Hepatocyte (in vitro differentiated cells): ENCODE measurements around the gene SEMA4G. TPM values are rescaled to one million over a fixed set of nuclear protein-coding genes. Genes with fewer than 3 reads are reported as not detected.

Experiments
- DNase-seq: peaks from one replicate; pipeline ENCODE4 v3.0.0-alpha.2; 2016; ENCODE audit warnings: low spot score
- H2AFZ ChIP-seq: fragments of 200-600 bp; sonication (generic); 2 replicates; pipeline ENCODE4 v1.6.0; 2016; ENCODE audit warnings: antibody characterized with exemption, mild to moderate bottlenecking
- H3K27ac ChIP-seq: fragments of 200-600 bp; sonication (generic); 2 replicates; pipeline ENCODE4 v1.5.1; 2016; ENCODE audit warnings: mild to moderate bottlenecking
- H3K27me3 ChIP-seq: fragments of 200-600 bp; sonication (generic); 2 replicates; pipeline ENCODE4 v1.6.1; 2016
- H3K36me3 ChIP-seq: fragments of 200-600 bp; sonication (generic); replicated peaks from 2 replicates; pipeline ENCODE4 v1.5.1; 2016; ENCODE audit warnings: low read depth; ENCODE audit not compliant: insufficient read depth
- H3K4me1 ChIP-seq: fragments of 200-600 bp; sonication (generic); 2 replicates; pipeline ENCODE4 v1.5.1; 2016; ENCODE audit warnings: mild to moderate bottlenecking, moderate library complexity; ENCODE audit not compliant: insufficient read depth
- H3K4me2 ChIP-seq: fragments of 200-600 bp; sonication (generic); 2 replicates; pipeline ENCODE4 v1.6.0; 2016
- H3K4me3 ChIP-seq: fragments of 200-600 bp; sonication (generic); 2 replicates; pipeline ENCODE4 v1.5.1; 2016; ENCODE audit warnings: mild to moderate bottlenecking
- H3K79me2 ChIP-seq: fragments of 200-600 bp; sonication (generic); 2 replicates; pipeline ENCODE4 v1.6.0; 2017; ENCODE audit warnings: mild to moderate bottlenecking
- H3K9me2 ChIP-seq: fragments of 200-600 bp; sonication (generic); replicated peaks from 2 replicates; pipeline ENCODE4 v1.6.0; 2017; ENCODE audit warnings: mild to moderate bottlenecking; ENCODE audit not compliant: insufficient read depth
- H3K9me3 ChIP-seq: fragments of 200-600 bp; sonication (generic); 2 replicates; pipeline ENCODE4 v1.5.1; 2016; ENCODE audit warnings: low read depth, mild to moderate bottlenecking
- H4K20me1 ChIP-seq: fragments of 200-600 bp; sonication (generic); 2 replicates; pipeline ENCODE4 v1.6.0; 2016; ENCODE audit warnings: mild to moderate bottlenecking; ENCODE audit not compliant: insufficient read depth, poor library complexity, severe bottlenecking
- CTCF ChIP-seq: fragments of 200-600 bp; sonication (generic); IDR thresholded peaks from 2 replicates; pipeline ENCODE4 v1.5.1; 2016; ENCODE audit warnings: antibody characterized with exemption, mild to moderate bottlenecking; ENCODE audit not compliant: poor library complexity
- EZH2 ChIP-seq: fragments of 200-600 bp; sonication (generic); IDR thresholded peaks from 2 replicates; pipeline ENCODE4 v1.6.1; 2016; ENCODE audit warnings: antibody characterized with exemption, mild to moderate bottlenecking, borderline replicate concordance
- EZH2phosphoT487 ChIP-seq: fragments of 200-600 bp; sonication (generic); IDR thresholded peaks from one replicate; pipeline ENCODE4 v1.6.1; 2018; ENCODE audit warnings: antibody characterized with exemption, mild to moderate bottlenecking, low read depth, moderate library complexity; ENCODE audit not compliant: unreplicated experiment, severe bottlenecking
- WGBS: methylation state at CpG from one replicate; pipeline ENCODE4 v1.1.6; 2016; ENCODE audit warnings: low lambda C conversion rate; ENCODE audit errors: missing lambda C conversion rate; 5-methylcytosine and 5-hydroxymethylcytosine counted together
- polyA plus RNA-seq: library from polyadenylated mRNA; unstranded; fragments of >200 nt; fragmentation: Nextera tagmentation; extraction: Ambion mirVana; gene quantifications from 2 replicates; pipeline ENCODE4 v1.2.1, GENCODE V29; 2016
- total RNA-seq: library from RNA; depleted of rRNA; stranded (reverse); fragments of >200 nt; gene quantifications from 2 replicates; pipeline ENCODE4 v1.2.3, GENCODE V29; 2014

Gene SEMA4G
- total and polyA plus RNA-seq, 2 experiments from 2014 or later = 38.9 to 54.8 TPM

DNA sequence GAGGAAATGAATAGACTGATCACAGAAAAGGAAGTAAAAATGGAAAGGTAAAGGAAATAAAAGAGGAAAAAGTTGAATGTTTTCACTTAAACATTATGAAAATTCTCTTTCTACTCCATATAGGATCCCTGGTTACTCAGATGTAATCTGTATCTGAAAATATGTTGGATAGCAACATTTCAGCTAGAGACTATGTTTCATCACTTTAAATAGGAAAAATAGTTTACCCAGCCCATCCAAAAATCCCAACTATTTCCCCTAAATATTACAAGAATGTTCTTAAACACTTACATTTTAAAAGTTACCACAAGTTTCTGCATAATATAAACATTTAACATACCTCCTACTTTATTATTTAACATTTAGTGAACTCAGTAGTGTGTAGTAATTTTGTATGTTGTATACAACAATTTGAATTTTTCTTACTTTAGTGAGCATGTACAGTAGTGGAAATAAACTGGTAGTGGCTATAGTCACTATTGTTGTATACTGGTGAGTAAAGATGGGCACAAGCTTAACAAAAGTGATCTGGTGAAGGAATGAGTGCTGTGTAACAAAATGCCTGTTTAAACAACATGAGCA lies 29.4 kb upstream of the SEMA4G start:
- no peak overlapping the region for H3K27ac ChIP-seq
- H2AFZ ChIP-seq = no peak overlapping the region
- H3K9me3 ChIP-seq = no peaks in the 10 kb centered on the region
- no peaks in the 10 kb centered on the region for H4K20me1 ChIP-seq
- H3K4me2 ChIP-seq = no peak overlapping the region
- no peaks in the 10 kb centered on the region for H3K9me2 ChIP-seq
- H3K36me3 ChIP-seq = no peaks in the 10 kb centered on the region
- H3K27me3 ChIP-seq = no peaks in the 10 kb centered on the region
- no peak overlapping the region for H3K4me3 ChIP-seq
- TF ChIP-seq EZH2 (no peak), EZH2phosphoT487 (no peak), CTCF (no peak)
- H3K4me1 ChIP-seq = no peaks in the 10 kb centered on the region
- DNase-seq = no peak
- H3K79me2 ChIP-seq = no peaks in the 10 kb centered on the region

- Histone ChIP-seq H2AFZ (no peak overlapping the region), H3K36me3 (no peaks in the 10 kb centered on the region), H3K27ac (no peak overlapping the region), H3K4me2 (no peak overlapping the region), H3K4me3 (no peak overlapping the region), H3K9me3 (no peaks in the 10 kb centered on the region), H3K79me2 (no peaks in the 10 kb centered on the region), H4K20me1 (no peaks in the 10 kb centered on the region), H3K4me1 (no peaks in the 10 kb centered on the region), H3K9me2 (no peaks in the 10 kb centered on the region), H3K27me3 (no peaks in the 10 kb centered on the region)
- 97% methylated on average over 3 of the region's 3 CpGs for WGBS
- no peak for DNase-seq
- no peak for TF ChIP-seq EZH2
- no peak for TF ChIP-seq CTCF
- no peak for TF ChIP-seq EZH2phosphoT487
Measured at GRCh38 chr10:100942229-100942628, 27.1 kb upstream of the SEMA4G start.

DNA sequence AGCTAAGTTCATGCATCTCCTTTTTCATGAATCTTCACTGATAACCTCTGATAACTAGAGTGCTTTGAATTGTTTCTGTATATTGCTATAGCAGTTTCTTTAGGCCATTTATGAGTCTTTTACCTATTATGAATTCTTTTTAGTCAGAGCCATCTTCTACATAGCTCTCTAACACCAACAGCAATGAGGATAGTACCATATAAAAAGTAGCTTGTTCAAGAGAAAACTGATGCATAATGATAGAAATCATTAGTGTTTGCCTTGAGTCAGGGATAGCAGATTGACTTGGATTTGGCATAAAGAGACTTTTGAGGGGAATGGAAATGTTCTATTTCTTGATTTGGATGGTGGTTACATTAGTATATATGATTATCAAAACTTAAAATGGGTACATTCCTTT lies 25.8 kb upstream of the SEMA4G start:
- Histone ChIP-seq H3K9me2 (no peaks in the 10 kb centered on the region), H3K4me1 (no peaks in the 10 kb centered on the region), H3K9me3 (no peaks in the 10 kb centered on the region), H3K4me3 (no peak overlapping the region), H3K27ac (no peak overlapping the region), H3K27me3 (no peaks in the 10 kb centered on the region), H3K4me2 (no peak overlapping the region), H4K20me1 (no peaks in the 10 kb centered on the region), H3K79me2 (no peaks in the 10 kb centered on the region), H2AFZ (no peak overlapping the region), H3K36me3 (no peaks in the 10 kb centered on the region)
- DNase-seq = no peak
- TF ChIP-seq CTCF (no peak), EZH2 (no peak), EZH2phosphoT487 (no peak)

DNA sequence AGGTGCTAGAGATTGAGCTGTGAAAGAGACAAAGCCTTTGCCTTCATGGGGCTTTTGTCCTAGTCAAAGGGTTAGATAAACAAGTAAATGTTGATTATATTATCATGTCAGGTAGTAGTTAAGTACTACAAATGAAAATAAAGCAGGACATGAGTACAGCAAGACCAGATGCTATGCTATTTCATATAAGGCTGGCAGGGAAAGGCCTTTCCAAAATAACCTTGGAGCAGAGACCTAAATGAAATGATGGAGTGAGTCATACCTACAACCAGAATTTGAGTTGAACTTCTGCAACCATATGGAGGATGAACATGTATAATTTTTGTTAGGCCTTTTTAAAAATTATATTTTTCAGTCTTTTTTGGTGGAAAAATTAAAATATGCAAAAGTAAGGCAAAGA lies 23.6 kb upstream of the SEMA4G start:
- no peaks in the 10 kb centered on the region for H3K79me2 ChIP-seq
- no peaks in the 10 kb centered on the region for H3K9me3 ChIP-seq
- H3K4me3 ChIP-seq = no peak overlapping the region
- H3K4me1 ChIP-seq = no peaks in the 10 kb centered on the region
- H3K27ac ChIP-seq = no peak overlapping the region
- no peaks in the 10 kb centered on the region for H4K20me1 ChIP-seq
- H3K27me3 ChIP-seq = no peaks in the 10 kb centered on the region
- no peak overlapping the region for H3K4me2 ChIP-seq
- no peaks in the 10 kb centered on the region for H3K9me2 ChIP-seq
- no peak for DNase-seq
- H3K36me3 ChIP-seq = peaks cover 5% of the 10 kb centered on the region
- TF ChIP-seq CTCF (no peak), EZH2phosphoT487 (no peak), EZH2 (no peak)
- no peak overlapping the region for H2AFZ ChIP-seq
